ENCODE results near the gene UNC119. TPM values are rescaled to one million over a fixed set of nuclear protein-coding genes. Genes with fewer than 3 reads are reported as not detected.

UNC119 gene
- total RNA-seq, 5 donors from 2014 or later (not counting 1 experiment from before 2014, with no cell fraction given): 37.7 to 51.7 (median 44.5) TPM

DNA sequence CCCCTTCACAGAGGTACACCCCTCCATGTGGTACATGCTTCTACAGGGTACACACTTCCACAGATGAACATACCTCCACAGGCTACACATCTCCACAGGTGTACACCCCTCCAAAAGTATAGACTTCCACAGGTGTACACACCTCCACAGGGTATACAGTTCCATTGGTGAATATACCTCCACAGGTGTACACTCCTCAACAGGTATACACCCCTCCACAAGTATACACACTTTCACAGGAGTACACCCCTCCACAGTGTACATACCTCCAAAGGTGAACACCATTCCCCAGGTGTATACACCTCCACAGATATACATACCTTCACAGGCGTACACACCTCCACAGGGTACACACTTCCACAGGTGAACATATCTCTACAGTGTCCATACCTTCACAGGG is 36.9 kb downstream of the UNC119 start:
- Mint-ChIP-seq H3K27ac (no peak overlapping the region), H3K4me1 (no peaks in the 10 kb centered on the region), H3K4me3 (no peak overlapping the region), H3K9me3 (no peaks in the 10 kb centered on the region), H3K36me3 (no peaks in the 10 kb centered on the region), H3K27me3 (peaks cover 2 to 25% of the 10 kb centered on the region in 2 donors)
- Histone ChIP-seq H3K27ac (ENCODE audit: low read length) (no peak overlapping the region), H3K27me3 (replicated peaks in 1 of 2; ENCODE audit: control insufficient read depth in 2 of 2, extremely low read depth in 1 of 2, insufficient read depth in 2 of 2, low read length in 1 of 2) (peaks cover 0 to 44% of the 10 kb centered on the region in 2 experiments), H3K36me3 (ENCODE audit: control insufficient read depth in 2 of 2, extremely low read depth in 1 of 2, insufficient read depth in 1 of 2, low read length in 1 of 2) (no peaks in the 10 kb centered on the region), H3K9me3 (no peaks in the 10 kb centered on the region), H3K4me3 (ENCODE audit: control insufficient read depth in 1 of 2, extremely low read depth in 1 of 2, low read length in 1 of 2) (no peak overlapping the region), H3K4me1 (ENCODE audit: control insufficient read depth in 1 of 2, extremely low read depth in 1 of 2, insufficient read depth in 2 of 2, low read length in 2 of 2) (no peaks in the 10 kb centered on the region)
- CTCF ChIA-PET: no interaction called here
- WGBS (ENCODE audit: insufficient coverage): 88% methylated on average over 1 of the region's 1 CpG
- DNase-seq (no peak), ATAC-seq (replicated peaks in 1 of 4) (no peak)
- POLR2A ChIA-PET: no interaction called here

GRCh38 chr17:28514561-28515002 is 37.8 kb downstream of the UNC119 start:
- Mint-ChIP-seq H3K9me3 (no peaks in the 10 kb centered on the region), H3K27me3 (peaks cover 10 to 34% of the 10 kb centered on the region in 2 donors), H3K27ac (no peak overlapping the region), H3K4me3 (no peak overlapping the region), H3K4me1 (no peaks in the 10 kb centered on the region), H3K36me3 (no peaks in the 10 kb centered on the region)
- H3K9me3 ChIP-seq: no peaks in the 10 kb centered on the region
- H3K4me3 ChIP-seq (ENCODE audit: control insufficient read depth in 1 of 2, extremely low read depth in 1 of 2, low read length in 1 of 2): no peak overlapping the region
- WGBS (ENCODE audit: insufficient coverage): 89% methylated on average over 7 of the region's 16 CpGs
- peaks cover 0 to 54% of the 10 kb centered on the region in 2 experiments for H3K27me3 ChIP-seq (replicated peaks in 1 of 2; ENCODE audit: control insufficient read depth in 2 of 2, extremely low read depth in 1 of 2, insufficient read depth in 2 of 2, low read length in 1 of 2)
- no peaks in the 10 kb centered on the region for H3K36me3 ChIP-seq (ENCODE audit: control insufficient read depth in 2 of 2, extremely low read depth in 1 of 2, insufficient read depth in 1 of 2, low read length in 1 of 2)
- no peak for DNase-seq
- H3K4me1 ChIP-seq (ENCODE audit: control insufficient read depth in 1 of 2, extremely low read depth in 1 of 2, insufficient read depth in 2 of 2, low read length in 2 of 2): no peaks in the 10 kb centered on the region
- POLR2A ChIA-PET: interaction anchor here in 1 of 2 donors (0.6 kb wide), 1 partner anchor 23 kb away, joined by 3 read pairs; no protein-coding TSS in a partner anchor
- CTCF ChIA-PET: no interaction called here
- no peak for ATAC-seq (replicated peaks in 1 of 4)
- no peak overlapping the region for H3K27ac ChIP-seq (ENCODE audit: low read length)

DNA sequence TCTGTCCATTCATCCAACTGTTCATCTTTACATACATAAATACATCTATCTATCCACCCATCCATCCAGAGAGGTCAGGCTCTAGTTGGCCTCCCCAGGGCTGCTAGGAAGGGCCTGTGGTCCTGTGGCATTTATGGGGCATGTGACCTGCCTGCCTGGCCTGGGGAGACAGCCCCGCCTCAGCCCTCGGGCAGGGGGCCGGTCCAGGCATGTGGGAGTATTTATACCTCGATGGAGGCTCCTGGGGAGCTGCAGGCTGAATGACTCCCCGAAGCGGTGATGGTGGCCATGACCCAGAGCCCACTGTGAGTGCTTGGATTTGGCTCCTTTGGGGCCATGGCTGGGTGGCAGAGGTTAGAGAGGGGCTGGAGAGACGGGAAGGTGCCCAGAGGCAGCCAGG is 38.9 kb downstream of the UNC119 start:
- POLR2A ChIA-PET: no interaction called here

GRCh38 chr17:28511858-28512461 is 40.5 kb downstream of the UNC119 start:
- CTCF ChIA-PET: interaction anchor here in 1 of 2 donors (0.6 kb wide), 2 partner anchors 17 to 93 kb away, joined by 3 read pairs; no protein-coding TSS in a partner anchor
- no peak overlapping the region for H3K27ac ChIP-seq (ENCODE audit: low read length)

More for the DNA sequence above, 38.9 kb downstream of the UNC119 start:
- CTCF ChIA-PET: no interaction called here
- Mint-ChIP-seq H3K4me3 (no peak overlapping the region), H3K4me1 (no peaks in the 10 kb centered on the region), H3K27me3 (peaks cover 18 to 42% of the 10 kb centered on the region in 2 donors), H3K27ac (no peak overlapping the region), H3K36me3 (no peaks in the 10 kb centered on the region), H3K9me3 (no peaks in the 10 kb centered on the region)
- Histone ChIP-seq H3K36me3 (ENCODE audit: control insufficient read depth in 2 of 2, extremely low read depth in 1 of 2, insufficient read depth in 1 of 2, low read length in 1 of 2) (no peaks in the 10 kb centered on the region), H3K27me3 (replicated peaks in 1 of 2; ENCODE audit: control insufficient read depth in 2 of 2, extremely low read depth in 1 of 2, insufficient read depth in 2 of 2, low read length in 1 of 2) (peaks cover 0 to 61% of the 10 kb centered on the region in 2 experiments), H3K4me1 (ENCODE audit: control insufficient read depth in 1 of 2, extremely low read depth in 1 of 2, insufficient read depth in 2 of 2, low read length in 2 of 2) (no peaks in the 10 kb centered on the region), H3K9me3 (no peaks in the 10 kb centered on the region), H3K27ac (ENCODE audit: low read length) (no peak overlapping the region), H3K4me3 (ENCODE audit: control insufficient read depth in 1 of 2, extremely low read depth in 1 of 2, low read length in 1 of 2) (no peak overlapping the region)
- DNase-seq (no peak), ATAC-seq (replicated peaks in 1 of 4) (no peak)
- WGBS (ENCODE audit: insufficient coverage): 78% methylated on average over 7 of the region's 7 CpGs

DNA sequence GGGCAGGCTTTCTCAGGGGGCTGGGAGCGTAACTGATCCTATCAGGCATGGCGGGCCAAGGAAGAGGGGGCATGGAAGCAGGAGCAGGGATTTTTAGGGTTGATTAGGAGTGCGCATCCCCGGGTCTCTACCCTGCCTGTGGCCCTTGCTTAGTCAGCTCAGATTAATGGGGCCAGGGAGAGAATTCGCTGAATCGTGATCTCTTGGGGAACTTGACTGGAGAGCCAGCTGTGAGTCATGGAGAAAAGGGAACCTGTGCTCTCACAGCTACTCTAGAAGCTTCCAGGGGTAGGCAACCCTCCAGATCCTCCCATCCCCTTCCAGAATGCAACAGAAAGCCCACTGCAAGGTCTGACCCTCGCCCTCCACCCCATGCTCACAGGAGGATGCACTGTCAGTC is 42.6 kb downstream of the UNC119 start:
- no peaks in the 10 kb centered on the region for H3K9me3 Mint-ChIP-seq
- H3K4me3 Mint-ChIP-seq: no peak overlapping the region
- Histone ChIP-seq H3K27me3 (replicated peaks in 1 of 2; ENCODE audit: control insufficient read depth in 2 of 2, extremely low read depth in 1 of 2, insufficient read depth in 2 of 2, low read length in 1 of 2) (peaks cover 0 to 89% of the 10 kb centered on the region in 2 experiments), H3K9me3 (no peaks in the 10 kb centered on the region), H3K36me3 (ENCODE audit: control insufficient read depth in 2 of 2, extremely low read depth in 1 of 2, insufficient read depth in 1 of 2, low read length in 1 of 2) (no peaks in the 10 kb centered on the region), H3K4me1 (ENCODE audit: control insufficient read depth in 1 of 2, extremely low read depth in 1 of 2, insufficient read depth in 2 of 2, low read length in 2 of 2) (no peaks in the 10 kb centered on the region), H3K4me3 (ENCODE audit: control insufficient read depth in 1 of 2, extremely low read depth in 1 of 2, low read length in 1 of 2) (no peak overlapping the region), H3K27ac (ENCODE audit: low read length) (no peak overlapping the region)
- no peaks in the 10 kb centered on the region for H3K4me1 Mint-ChIP-seq
- CTCF ChIA-PET: no interaction called here
- H3K27me3 Mint-ChIP-seq: peaks cover 26 to 60% of the 10 kb centered on the region in 2 donors
- H3K27ac Mint-ChIP-seq: no peak overlapping the region
- H3K36me3 Mint-ChIP-seq: no peaks in the 10 kb centered on the region
- ATAC-seq (replicated peaks in 1 of 4): no peak
- POLR2A ChIA-PET: no interaction called here
- DNase-seq: no peak
- 49% methylated on average over 5 of the region's 7 CpGs for WGBS (ENCODE audit: insufficient coverage)

More at GRCh38 chr17:28511858-28512461, 40.5 kb downstream of the UNC119 start:
- Mint-ChIP-seq H3K36me3 (no peaks in the 10 kb centered on the region), H3K27me3 (peaks cover 22 to 47% of the 10 kb centered on the region in 2 donors), H3K4me3 (no peak overlapping the region), H3K27ac (no peak overlapping the region), H3K4me1 (no peaks in the 10 kb centered on the region), H3K9me3 (no peaks in the 10 kb centered on the region)
- DNase-seq (no peak), ATAC-seq (replicated peaks in 1 of 4) (no peak)
- Histone ChIP-seq H3K4me1 (ENCODE audit: control insufficient read depth in 1 of 2, extremely low read depth in 1 of 2, insufficient read depth in 2 of 2, low read length in 2 of 2) (no peaks in the 10 kb centered on the region), H3K4me3 (ENCODE audit: control insufficient read depth in 1 of 2, extremely low read depth in 1 of 2, low read length in 1 of 2) (no peak overlapping the region), H3K27me3 (replicated peaks in 1 of 2; ENCODE audit: control insufficient read depth in 2 of 2, extremely low read depth in 1 of 2, insufficient read depth in 2 of 2, low read length in 1 of 2) (peaks cover 0 to 75% of the 10 kb centered on the region in 2 experiments), H3K9me3 (no peaks in the 10 kb centered on the region), H3K36me3 (ENCODE audit: control insufficient read depth in 2 of 2, extremely low read depth in 1 of 2, insufficient read depth in 1 of 2, low read length in 1 of 2) (no peaks in the 10 kb centered on the region)
- POLR2A ChIA-PET: no interaction called here
- WGBS (ENCODE audit: insufficient coverage): no CpG with 5 or more reads among the region's 3 CpGs

GRCh38 chr17:28508211-28508724 is 44.2 kb downstream of the UNC119 start:
- Histone ChIP-seq H3K36me3 (ENCODE audit: control insufficient read depth in 2 of 2, extremely low read depth in 1 of 2, insufficient read depth in 1 of 2, low read length in 1 of 2) (no peaks in the 10 kb centered on the region), H3K4me1 (ENCODE audit: control insufficient read depth in 1 of 2, extremely low read depth in 1 of 2, insufficient read depth in 2 of 2, low read length in 2 of 2) (no peaks in the 10 kb centered on the region), H3K4me3 (ENCODE audit: control insufficient read depth in 1 of 2, extremely low read depth in 1 of 2, low read length in 1 of 2) (no peak overlapping the region), H3K9me3 (no peaks in the 10 kb centered on the region), H3K27ac (ENCODE audit: low read length) (no peak overlapping the region), H3K27me3 (replicated peaks in 1 of 2; ENCODE audit: control insufficient read depth in 2 of 2, extremely low read depth in 1 of 2, insufficient read depth in 2 of 2, low read length in 1 of 2) (peaks cover 2 to 74% of the 10 kb centered on the region in 2 experiments)
- Mint-ChIP-seq H3K36me3 (no peaks in the 10 kb centered on the region), H3K4me1 (no peaks in the 10 kb centered on the region), H3K4me3 (no peak overlapping the region), H3K27ac (no peak overlapping the region), H3K9me3 (no peaks in the 10 kb centered on the region), H3K27me3 (peaks cover 27 to 54% of the 10 kb centered on the region in 2 donors)
- POLR2A ChIA-PET: no interaction called here
- no peak for ATAC-seq (replicated peaks in 1 of 4)
- DNase-seq: no peak
- CTCF ChIA-PET: no interaction called here
- 80% methylated on average over 10 of the region's 11 CpGs for WGBS (ENCODE audit: insufficient coverage)

Data from T-cell (primary cell).